HCT116 (cell line): Measurements from ENCODE around the gene ARID5A. TPM values are rescaled to one million over a fixed set of nuclear protein-coding genes. Genes with fewer than 3 reads are reported as not detected.
A peak's percentile ranks its signal among the peaks of the same experiment; 100 is the strongest.
"Not testable (repeated sequence)": the region's sequence is repeated elsewhere in the genome, so short reads cannot be mapped to it uniquely, and the experiment has no call there.

Source experiments
- ATAC-seq: fragments of 200-7000 bp; cut with Tn5 transposase; 2 replicates; pipeline ENCODE4 v1.9.1; 2020; ENCODE audit warnings: mild to moderate bottlenecking, moderate library complexity
- BruUV-seq: library from RNA; stranded (reverse); fragments of 400-500 nt; replicated peaks from 2 replicates; lab custom pipeline; 2021; lab: Mats Ljungman, UMichigan
- CTCF ChIA-PET: fragments of 300-600 bp; sonication (Branson Sonifier 250); formaldehyde crosslinking; loops from one replicate; lab custom pipeline; 2021; ENCODE audit warnings: antibody characterized with exemption; lab: Charles Lee
- POLR2A ChIA-PET: fragments of 300-600, 350-600 bp; sonication (Branson Sonifier 250); formaldehyde crosslinking; loops from one replicate; lab custom pipeline; 2021; ENCODE audit warnings: antibody characterized with exemption; lab: Charles Lee
- RAD21 ChIA-PET, 2 experiments: fragments of 300-600 bp; sonication (Branson Sonifier 250); formaldehyde crosslinking; loops; one replicate each; lab custom pipeline; 2023; ENCODE audit warnings: low total read pairs in 2 of 2; ENCODE audit not compliant: uncharacterized antibody in 2 of 2, unreplicated experiment in 2 of 2, low non-redundant PET in 1 of 2; lab: Charles Lee
- DNase-seq: peaks from one replicate; pipeline ENCODE4 v3.0.0-alpha.2; 2010; ENCODE audit warnings: low read depth, low spot score
- H2AFZ ChIP-seq: fragments of 200-600 bp; shearing (Covaris generic), sonication (generic); 2 replicates; pipeline ENCODE4 v1.6.1; 2017; ENCODE audit warnings: low read depth, mixed run types, mixed read lengths, antibody characterized with exemption, low read length; ENCODE audit not compliant: poor library complexity, severe bottlenecking
- H3K27ac ChIP-seq: 2 replicates; pipeline ENCODE4 v1.5.1; 2012; ENCODE audit warnings: low read depth, low read length
- H3K27me3 ChIP-seq: fragments of 200-600 bp; sonication (generic); 2 replicates; pipeline ENCODE4 v1.6.1; 2016; ENCODE audit warnings: mixed run types, low read length, mixed read lengths; ENCODE audit not compliant: insufficient read depth
- H3K36me3 ChIP-seq, 2 experiments: fragments of 200-500 bp in 1 of 2; fragments of 200-600 bp in 1 of 2; sonication (Bioruptor generic) in 1 of 2; sonication (generic) in 1 of 2; 2 replicates each; pipeline versions ENCODE4 v1.5.1 to v1.6.1; 2014 to 2016; ENCODE audit warnings: low read length in 2 of 2, inconsistent platforms in 1 of 2, mixed read lengths in 1 of 2, mixed run types in 1 of 2; ENCODE audit not compliant: insufficient read depth in 2 of 2, control insufficient read depth in 1 of 2
- H3K4me1 ChIP-seq, 2 experiments: fragments of 200-600 bp in 1 of 2; sonication (generic) in 1 of 2; 2 replicates each; pipeline versions ENCODE4 v1.5.1 to v1.6.1; 2012 to 2017; ENCODE audit warnings: low read length in 2 of 2, inconsistent platforms in 1 of 2, mild to moderate bottlenecking in 1 of 2, mixed read lengths in 1 of 2, mixed run types in 1 of 2, moderate library complexity in 1 of 2; ENCODE audit not compliant: insufficient read depth in 2 of 2, control insufficient read depth in 1 of 2
- H3K4me2 ChIP-seq: fragments of 200-600 bp; sonication (generic); 2 replicates; pipeline ENCODE4 v1.6.1; 2017; ENCODE audit warnings: mixed run types, low read length, mixed read lengths
- H3K4me3 ChIP-seq, 2 experiments: fragments of 200-600 bp in 1 of 2; sonication (generic) in 1 of 2; replicated peaks in 1 of 2; 2 replicates each; pipeline ENCODE4 v1.5.1; 2011 to 2016; ENCODE audit warnings: low read length in 2 of 2, control low read depth in 1 of 2, low read depth in 1 of 2, mild to moderate bottlenecking in 1 of 2, mixed read lengths in 1 of 2, mixed run types in 1 of 2
- H3K79me2 ChIP-seq: fragments of 200-600 bp; sonication (generic); 2 replicates; pipeline ENCODE4 v1.6.1; 2017; ENCODE audit warnings: mild to moderate bottlenecking, mixed run types, low read length, moderate library complexity, mixed read lengths; ENCODE audit not compliant: insufficient read depth
- H3K9ac ChIP-seq: fragments of 200-600 bp; sonication (generic); 2 replicates; pipeline ENCODE4 v1.6.1; 2016; ENCODE audit warnings: low read length, mixed read lengths
- H3K9me2 ChIP-seq: fragments of 200-600 bp; sonication (generic), shearing (Covaris generic); 2 replicates; pipeline ENCODE4 v1.6.1; 2017; ENCODE audit warnings: mixed run types, mild to moderate bottlenecking, moderate library complexity; ENCODE audit not compliant: insufficient read depth
- H3K9me3 ChIP-seq, 2 experiments: fragments of 200-500 bp in 1 of 2; fragments of 200-600 bp in 1 of 2; sonication (Bioruptor generic) in 1 of 2; sonication (generic) in 1 of 2; 2 replicates each; pipeline ENCODE4 v1.6.1; 2014 to 2017; ENCODE audit warnings: low read length in 2 of 2, mixed read lengths in 2 of 2, inconsistent platforms in 1 of 2, low read depth in 1 of 2, mild to moderate bottlenecking in 1 of 2, mixed run types in 1 of 2, moderate library complexity in 1 of 2; ENCODE audit not compliant: control insufficient read depth in 1 of 2, insufficient read depth in 1 of 2
- H4K20me1 ChIP-seq: fragments of 200-600 bp; sonication (generic), shearing (Covaris generic); 2 replicates; pipeline ENCODE4 v1.6.1; 2017; ENCODE audit warnings: mixed run types, mild to moderate bottlenecking, moderate library complexity; ENCODE audit not compliant: insufficient read depth
- ATF3 ChIP-seq: IDR thresholded peaks from 2 replicates; pipeline ENCODE4 v1.6.1; 2012
- CEBPB ChIP-seq: IDR thresholded peaks from 2 replicates; pipeline ENCODE4 v1.6.1; 2012; ENCODE audit warnings: low read depth
- CTCF ChIP-seq, 3 experiments: fragments of 200-600 bp in 1 of 3; sonication (generic) in 1 of 3; IDR thresholded peaks in 2 of 3; conservative IDR thresholded peaks in 1 of 3; 2 replicates each; pipeline ENCODE4 v1.5.1; 2012 to 2017; ENCODE audit warnings: low read depth in 2 of 3, low read length in 2 of 3, antibody characterized with exemption in 1 of 3, borderline replicate concordance in 1 of 3, control low read depth in 1 of 3, mild to moderate bottlenecking in 1 of 3, mixed read lengths in 1 of 3, mixed run types in 1 of 3, moderate library complexity in 1 of 3; ENCODE audit not compliant: insufficient read depth in 1 of 3
- EGR1 ChIP-seq: IDR thresholded peaks from 2 replicates; pipeline ENCODE4 v1.6.1; 2012; ENCODE audit warnings: low read depth
- EZH2 ChIP-seq: fragments of 200-600 bp; sonication (generic); IDR thresholded peaks from 2 replicates; pipeline ENCODE4 v1.6.1; 2017; ENCODE audit warnings: antibody characterized with exemption, mixed run types
- EZH2phosphoT487 ChIP-seq: fragments of 200-600 bp; IDR thresholded peaks from 2 replicates; pipeline ENCODE4 v1.6.1; 2018; ENCODE audit warnings: antibody characterized with exemption, borderline replicate concordance
- FOSL1 ChIP-seq: IDR thresholded peaks from 2 replicates; pipeline ENCODE4 v1.6.1; 2012; ENCODE audit warnings: low read depth
- MAX ChIP-seq: IDR thresholded peaks from 2 replicates; pipeline ENCODE4 v1.6.1; 2012
- POLR2A ChIP-seq: IDR thresholded peaks from 2 replicates; pipeline ENCODE4 v1.7.0; 2011; ENCODE audit warnings: borderline replicate concordance; ENCODE audit not compliant: insufficient read depth, insufficient read length; ENCODE audit errors: extremely low read depth
- POLR2AphosphoS5 ChIP-seq: IDR thresholded peaks from 2 replicates; pipeline ENCODE4 v1.6.1; 2011; ENCODE audit warnings: mild to moderate bottlenecking, low read depth, low read length, moderate library complexity
- SIN3A ChIP-seq: IDR thresholded peaks from 2 replicates; pipeline ENCODE4 v1.6.1; 2012; ENCODE audit warnings: low read depth
- SP1 ChIP-seq: IDR thresholded peaks from 2 replicates; pipeline ENCODE4 v1.6.1; 2012; ENCODE audit warnings: low read depth
- SRF ChIP-seq: IDR thresholded peaks from 2 replicates; pipeline ENCODE4 v1.6.1; 2012; ENCODE audit warnings: low read depth
- TCF7L2 ChIP-seq: IDR thresholded peaks from 2 replicates; pipeline ENCODE4 v1.7.0; 2011; ENCODE audit warnings: borderline replicate concordance, inconsistent platforms; ENCODE audit not compliant: insufficient read depth, insufficient read length; ENCODE audit errors: extremely low read depth
- YY1 ChIP-seq: IDR thresholded peaks from 2 replicates; pipeline ENCODE4 v1.6.1; 2011; ENCODE audit warnings: low read length, low read depth, moderate library complexity, mild to moderate bottlenecking; ENCODE audit not compliant: insufficient replicate concordance; ENCODE audit errors: extremely low read depth
- ZNF274 ChIP-seq: fragments of 200-500 bp; sonication (Bioruptor generic); IDR thresholded peaks from 2 replicates; pipeline ENCODE4 v1.6.1; 2014; ENCODE audit warnings: mild to moderate bottlenecking, low read depth, low read length, inconsistent platforms
- intact Hi-C: fragments of 100-400 bp; cut with micrococcal nuclease; formaldehyde crosslinking; loops from 2 replicates; pipeline ENCODE4 v1.10.0; 2022
- total RNA-seq: library from RNA; stranded (reverse); gene quantifications from one replicate; pipeline ENCODE4 v1.2.1, GENCODE V29; 2021; ENCODE audit not compliant: unreplicated experiment

ARID5A gene
- total RNA-seq, 1 experiment from 2014 or later, result 8.2 TPM

- ATAC-seq (no peak), DNase-seq (no peak)
- intact Hi-C loops, result loop anchor here (5.0 to 10.0 kb wide), 4 partner anchors 211 to 559 kb away; partner anchors contain the start of genes ANKRD36 and CNNM4
- no TSS peak for BruUV-seq
- Histone ChIP-seq H4K20me1 (no peaks in the 10 kb centered on the region), H3K27ac (no peak overlapping the region), H3K79me2 (no peaks in the 10 kb centered on the region), H3K4me2 (no peak overlapping the region), H3K36me3 (no peaks in the 10 kb centered on the region), H3K9me3 (no peaks in the 10 kb centered on the region), H3K9me2 (no peaks in the 10 kb centered on the region), H3K9ac (no peak overlapping the region), H3K27me3 (no peaks in the 10 kb centered on the region), H3K4me3 (no peak overlapping the region), H3K4me1 (peaks cover 19 to 57% of the 10 kb centered on the region in 2 experiments), H2AFZ (no peak overlapping the region)
- TF ChIP-seq MAX, result no peak
- TF ChIP-seq ATF3, result no peak
- no peak for TF ChIP-seq POLR2A
- no peak for TF ChIP-seq CEBPB
- TF ChIP-seq CTCF (IDR thresholded peaks at IDR 0.05 in 2 of 3, conservative IDR thresholded peaks at IDR 0.05 in 1 of 3; ENCODE audit: borderline replicate concordance in 1 of 3, insufficient read depth in 1 of 3, low read depth in 2 of 3, low read length in 2 of 3), result no peak
- no peak for TF ChIP-seq SP1
- no peak for TF ChIP-seq ZNF274
- no peak for TF ChIP-seq TCF7L2
- TF ChIP-seq EZH2, result no peak
- no peak for TF ChIP-seq YY1
- no peak for TF ChIP-seq EGR1
- TF ChIP-seq SRF, result no peak
- no peak for TF ChIP-seq POLR2AphosphoS5
- TF ChIP-seq EZH2phosphoT487, result no peak
- TF ChIP-seq FOSL1, result no peak
- TF ChIP-seq SIN3A, result no peak
- ChIA-PET POLR2A (no interaction called here), CTCF (interaction anchor here (0.8 to 1.8 kb wide), 9 partner anchors 9 to 304 kb away, joined by 3 to 9 read pairs (median 5); partner anchors contain the start of gene ANKRD39), RAD21 (interaction anchor here in 1 of 2 experiments (0.9 kb wide), 1 partner anchor 44 kb away, joined by 3 read pairs; no protein-coding TSS in a partner anchor)
Observed at GRCh38 chr2:96553176-96553956, 16.8 kb downstream of the ARID5A start.

- H2AFZ ChIP-seq, POLR2A ChIA-PET, H3K9me3 ChIP-seq, DNase-seq, H3K79me2 ChIP-seq, H3K9me2 ChIP-seq, ATAC-seq, BruUV-seq, H4K20me1 ChIP-seq, H3K27ac ChIP-seq, H3K9ac ChIP-seq, H3K36me3 ChIP-seq, H3K4me3 ChIP-seq, H3K27me3 ChIP-seq: not testable (repeated sequence)
- ChIA-PET CTCF (interaction anchor here (0.6 to 1.8 kb wide), 18 partner anchors 10 to 561 kb away, joined by 3 to 9 read pairs (median 4); partner anchors contain the start of gene ANKRD39), RAD21 (interaction anchor here (0.8 to 0.9 kb wide), 2 partner anchors 44 to 232 kb away, joined by 3 read pairs; no protein-coding TSS in a partner anchor)
- intact Hi-C loops, result loop anchor here (5.0 to 10.0 kb wide), 4 partner anchors 211 to 558 kb away; partner anchors contain the start of genes ANKRD36 and CNNM4
- peaks cover 19 to 57% of the 10 kb centered on the region in 2 experiments for H3K4me1 ChIP-seq
- H3K4me2 ChIP-seq, result peak overlapping the region; percentile 44
Observed at GRCh38 chr2:96553957-96554292, 17.4 kb downstream of the ARID5A start.
